ENCODE results near the gene PRXL2A.

PRXL2A gene

GRCh38 chr10:80394358-80394916 lies 13.9 kb upstream of the PRXL2A start:
- Histone ChIP-seq H3K4me3 (ENCODE audit: low read depth, low read length) (no peak overlapping the region), H3K36me3 (ENCODE audit: control insufficient read depth in 2 of 2, insufficient read depth in 1 of 2, low read length in 2 of 2) (no peaks in the 10 kb centered on the region), H3K9me3 (ENCODE audit: control insufficient read depth, insufficient read depth, low read depth, low read length) (no peaks in the 10 kb centered on the region), H3K27ac (ENCODE audit: extremely low read depth, low read depth, low read length) (no peak overlapping the region), H3K4me1 (ENCODE audit: control insufficient read depth, insufficient read depth, low read length) (no peaks in the 10 kb centered on the region)
- ChIA-PET CTCF (no interaction called here), POLR2A (no interaction called here)
- TF ChIP-seq ZNF175 (tag by site-specific recombination; IDR thresholded peaks at IDR 0.05) (no peak), ZNF248 (tag by site-specific recombination; IDR thresholded peaks at IDR 0.05) (no peak), ZNF830 (tag by site-specific recombination; IDR thresholded peaks at IDR 0.05; ENCODE audit: low read depth) (no peak), ZNF555 (tag by site-specific recombination; conservative IDR thresholded peaks at IDR 0.05) (no peak), ZNF138 (tag by site-specific recombination; IDR thresholded peaks at IDR 0.05; ENCODE audit: borderline replicate concordance) (no peak), BCL11B (tag by site-specific recombination; IDR thresholded peaks at IDR 0.05; ENCODE audit: low read depth) (no peak), ZBTB8A (tag by site-specific recombination; IDR thresholded peaks at IDR 0.05) (no peak), ZNF677 (tag by site-specific recombination; IDR thresholded peaks at IDR 0.05) (no peak)

- CTCF ChIA-PET, result interaction anchor here (1.9 kb wide), 1 partner anchor 14 kb away, joined by 4 read pairs; no protein-coding TSS in a partner anchor
- H3K4me3 ChIP-seq (ENCODE audit: low read depth, low read length), result no peak overlapping the region
- H3K4me1 ChIP-seq (ENCODE audit: control insufficient read depth, insufficient read depth, low read length), result no peaks in the 10 kb centered on the region
- TF ChIP-seq REST (tag by site-specific recombination; IDR thresholded peaks at IDR 0.05) (no peak), ZNF280C (tag by site-specific recombination; IDR thresholded peaks at IDR 0.05) (no peak), ZBTB17 (tag by site-specific recombination; IDR thresholded peaks at IDR 0.05) (peak; percentile 24; the same call in 1 of the 2 replicates), PRDM1 (tag by site-specific recombination; IDR thresholded peaks at IDR 0.05) (peak; percentile 20; the same call in 1 of the 2 replicates), GLI2 (tag by site-specific recombination; IDR thresholded peaks at IDR 0.05; ENCODE audit: borderline replicate concordance, low read depth) (no peak), ZNF184 (tag by site-specific recombination; IDR thresholded peaks at IDR 0.05) (no peak), ZNF394 (tag by site-specific recombination; IDR thresholded peaks at IDR 0.05; ENCODE audit: borderline replicate concordance) (peak; percentile 28; the same call in 1 of the 2 replicates), ZIC2 (tag by site-specific recombination; IDR thresholded peaks at IDR 0.05) (peak; percentile 77), ZNF274 (IDR thresholded peaks at IDR 0.05; ENCODE audit: low read length) (no peak), ZNF274 (tag by site-specific recombination; IDR thresholded peaks at IDR 0.05; ENCODE audit: borderline replicate concordance) (no peak), PATZ1 (tag by site-specific recombination; IDR thresholded peaks at IDR 0.05) (peak; percentile 23; the same call in 1 of the 2 replicates), KLF7 (tag by site-specific recombination; IDR thresholded peaks at IDR 0.05; ENCODE audit: borderline replicate concordance) (no peak)
- H3K9me3 ChIP-seq (ENCODE audit: control insufficient read depth, insufficient read depth, low read depth, low read length), result no peaks in the 10 kb centered on the region
- H3K36me3 ChIP-seq (ENCODE audit: control insufficient read depth in 2 of 2, insufficient read depth in 1 of 2, low read length in 2 of 2), result no peaks in the 10 kb centered on the region
- POLR2A ChIA-PET, result interaction anchor here (0.6 kb wide), 1 partner anchor 1775 kb away, joined by 5 read pairs; no protein-coding TSS in a partner anchor
- no peak overlapping the region for H3K27ac ChIP-seq (ENCODE audit: extremely low read depth, low read depth, low read length)
Observed at GRCh38 chr10:80397014-80397413, 11.3 kb upstream of the PRXL2A start.
